HG03280 (cell line): ENCODE data around the gene DUSP19.
"Not testable (repeated sequence)": the region's sequence is repeated elsewhere in the genome, so short reads cannot be mapped to it uniquely, and the experiment has no call there.

Experiments used
- ATAC-seq: cut with Tn5 transposase; IDR thresholded peaks from one replicate; pipeline ENCODE4 v1.9.1; 2021; ENCODE audit warnings: mild to moderate bottlenecking, moderate library complexity; ENCODE audit not compliant: unreplicated experiment

Gene DUSP19, protein sequence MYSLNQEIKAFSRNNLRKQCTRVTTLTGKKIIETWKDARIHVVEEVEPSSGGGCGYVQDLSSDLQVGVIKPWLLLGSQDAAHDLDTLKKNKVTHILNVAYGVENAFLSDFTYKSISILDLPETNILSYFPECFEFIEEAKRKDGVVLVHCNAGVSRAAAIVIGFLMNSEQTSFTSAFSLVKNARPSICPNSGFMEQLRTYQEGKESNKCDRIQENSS

DNA sequence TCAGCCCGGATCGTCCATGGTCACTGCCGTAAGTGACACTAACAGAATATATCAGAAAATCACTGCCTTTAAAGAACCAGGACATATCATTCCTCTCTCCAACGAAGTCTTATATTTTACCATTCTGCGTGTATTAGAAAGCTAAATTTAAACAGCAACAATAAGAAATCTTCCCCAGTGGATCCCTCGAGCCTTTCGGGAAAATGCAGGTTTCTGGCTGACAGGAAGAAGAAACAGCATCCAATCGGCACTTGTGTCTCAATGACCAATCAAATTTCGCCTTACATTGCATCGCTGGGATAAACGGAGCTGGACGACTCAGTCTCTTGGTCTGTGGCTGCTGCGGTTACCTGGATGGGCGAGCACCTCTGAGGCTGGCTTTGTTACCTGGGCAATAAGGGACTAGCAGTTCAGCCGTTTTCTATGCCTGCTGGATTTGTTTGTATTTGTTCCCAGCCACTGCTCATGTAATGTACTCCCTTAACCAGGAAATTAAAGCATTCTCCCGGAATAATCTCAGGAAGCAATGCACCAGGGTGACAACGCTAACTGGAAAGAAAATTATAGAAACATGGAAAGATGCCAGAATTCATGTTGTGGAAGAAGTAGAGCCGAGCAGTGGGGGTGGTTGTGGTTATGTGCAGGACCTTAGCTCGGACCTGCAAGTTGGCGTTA, at the start of gene DUSP19:
Gene DUSP19, plus strand, starts transcription at position 284 of the 675 bp plus-strand sequence. Its CDS starts 187 bp downstream, at position 471.
- ATAC-seq, result peak; percentile 89

DNA sequence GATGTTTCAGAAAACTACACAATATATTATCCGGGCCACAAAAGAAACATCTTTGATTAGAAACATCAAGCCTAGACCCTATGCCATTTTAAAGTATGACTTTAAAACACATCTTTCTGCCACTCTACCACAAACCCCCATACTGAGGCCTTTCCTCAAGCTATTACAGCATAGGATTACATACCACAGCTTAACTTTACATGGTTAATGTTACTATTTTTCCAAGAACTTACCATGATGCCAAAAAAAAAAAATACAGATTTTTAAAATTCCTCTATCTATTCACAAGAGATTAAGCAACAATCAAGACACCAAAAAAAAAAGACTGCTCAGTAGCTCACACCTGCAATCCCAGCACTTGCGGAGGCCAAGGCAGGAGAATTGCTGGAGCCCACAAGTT, 49.3 kb upstream of the DUSP19 start:
- no peak for ATAC-seq

DNA sequence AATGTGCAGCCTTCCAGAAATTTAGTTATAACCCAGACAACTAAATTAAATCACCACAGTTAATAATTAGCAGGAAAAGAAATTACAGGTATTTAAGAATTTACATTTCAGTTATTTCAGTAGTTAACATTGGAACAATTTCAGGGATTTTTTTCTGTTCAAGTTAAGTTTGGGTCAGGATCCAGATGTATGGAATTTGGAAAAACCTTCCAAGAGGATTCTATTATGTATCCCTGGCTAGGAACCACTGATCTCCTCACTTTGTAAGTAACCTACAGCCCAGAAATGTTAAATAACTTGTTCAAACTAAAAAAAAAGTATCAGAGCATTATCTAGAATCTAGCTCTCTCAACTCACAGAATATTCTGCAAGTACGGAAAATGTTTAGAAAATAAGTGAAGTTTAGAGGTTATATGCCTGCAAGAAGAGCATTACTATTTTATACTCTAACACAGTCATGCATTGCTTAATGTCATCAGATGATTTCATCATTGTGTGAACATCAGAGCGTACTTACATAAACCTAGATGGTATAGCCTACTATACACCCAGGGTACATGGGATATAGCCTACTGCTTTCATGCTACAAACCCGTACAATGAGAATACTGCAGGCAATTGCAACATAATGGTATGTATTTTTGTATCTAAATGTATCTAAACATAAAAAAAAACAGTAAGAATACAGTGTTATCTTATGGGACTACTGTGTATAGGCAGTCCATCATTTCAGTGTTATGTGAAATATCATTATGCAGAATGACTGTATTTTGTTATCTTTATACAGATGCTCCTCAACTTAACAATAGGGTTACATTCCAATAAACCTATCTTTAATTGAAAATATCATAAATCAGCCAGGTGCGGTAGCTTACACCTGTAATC, 46.4 kb upstream of the DUSP19 start:
- ATAC-seq, result no peak

DNA sequence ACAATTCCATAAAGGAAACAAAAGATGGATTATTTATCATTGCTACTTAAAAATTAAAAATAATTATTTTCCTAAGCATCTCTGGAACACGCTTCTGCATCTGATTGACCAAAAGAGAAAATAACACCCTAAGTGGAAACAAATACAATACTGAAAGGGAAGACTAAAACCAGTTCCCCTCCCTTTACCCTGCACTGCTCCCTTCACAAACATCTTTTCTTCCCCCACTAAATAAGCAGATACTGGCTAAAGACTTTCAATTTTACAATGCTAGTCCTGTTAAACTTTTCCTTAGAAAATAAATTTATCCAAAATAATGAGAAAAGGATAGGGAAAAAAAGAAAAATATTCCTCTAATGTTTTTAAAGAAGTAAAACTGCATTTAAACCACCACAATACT, 44.6 kb upstream of the DUSP19 start:
- ATAC-seq, result no peak

DNA sequence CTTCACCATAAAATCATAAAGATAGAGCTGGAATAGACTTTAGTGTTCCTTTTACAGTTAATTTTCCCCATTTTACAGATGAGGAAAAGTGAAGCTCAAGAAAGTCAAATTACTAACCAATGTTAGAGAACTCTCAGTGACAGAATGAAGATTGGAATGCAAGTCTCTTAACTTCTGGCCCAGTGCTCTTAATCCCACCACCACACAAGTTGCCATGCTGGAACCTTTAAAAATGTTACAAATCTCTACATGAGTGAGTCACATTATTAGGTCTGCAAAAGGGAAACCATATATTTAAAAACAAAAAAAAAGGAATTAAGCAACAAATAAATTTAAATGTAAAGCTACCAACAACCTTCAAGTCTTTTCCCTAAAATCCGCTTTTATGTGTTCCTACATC, 43.7 kb upstream of the DUSP19 start:
- ATAC-seq, result no peak

DNA sequence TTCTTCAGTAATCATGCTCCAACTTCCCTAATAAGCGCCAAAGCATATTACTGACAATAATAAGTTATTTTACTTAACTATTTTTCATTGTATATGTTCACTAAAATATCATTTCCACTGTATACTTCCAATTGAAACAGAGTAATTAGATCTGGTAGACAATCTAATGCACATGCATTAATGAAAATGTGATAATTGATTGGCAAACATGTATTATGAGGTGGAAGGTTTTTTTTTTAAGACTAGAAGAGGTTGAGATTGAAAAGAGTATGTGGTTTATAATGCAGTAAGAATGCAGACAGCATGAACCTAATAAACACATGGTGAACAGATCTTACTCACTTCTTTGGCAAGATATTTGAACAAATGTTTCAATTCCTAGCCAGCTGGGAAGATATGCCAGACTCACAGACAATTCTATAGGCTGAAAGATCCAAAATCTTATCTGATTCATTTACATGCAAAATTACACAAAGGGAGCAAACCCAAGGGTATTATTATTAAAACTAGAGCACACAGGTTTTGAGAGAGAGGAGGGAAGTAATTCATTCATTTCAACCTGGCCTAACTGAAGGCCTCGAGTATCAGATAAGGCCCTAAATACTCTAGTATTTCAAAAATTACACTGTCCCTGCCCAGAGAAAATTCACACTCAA, 43.1 kb upstream of the DUSP19 start:
- ATAC-seq, result no peak

DNA sequence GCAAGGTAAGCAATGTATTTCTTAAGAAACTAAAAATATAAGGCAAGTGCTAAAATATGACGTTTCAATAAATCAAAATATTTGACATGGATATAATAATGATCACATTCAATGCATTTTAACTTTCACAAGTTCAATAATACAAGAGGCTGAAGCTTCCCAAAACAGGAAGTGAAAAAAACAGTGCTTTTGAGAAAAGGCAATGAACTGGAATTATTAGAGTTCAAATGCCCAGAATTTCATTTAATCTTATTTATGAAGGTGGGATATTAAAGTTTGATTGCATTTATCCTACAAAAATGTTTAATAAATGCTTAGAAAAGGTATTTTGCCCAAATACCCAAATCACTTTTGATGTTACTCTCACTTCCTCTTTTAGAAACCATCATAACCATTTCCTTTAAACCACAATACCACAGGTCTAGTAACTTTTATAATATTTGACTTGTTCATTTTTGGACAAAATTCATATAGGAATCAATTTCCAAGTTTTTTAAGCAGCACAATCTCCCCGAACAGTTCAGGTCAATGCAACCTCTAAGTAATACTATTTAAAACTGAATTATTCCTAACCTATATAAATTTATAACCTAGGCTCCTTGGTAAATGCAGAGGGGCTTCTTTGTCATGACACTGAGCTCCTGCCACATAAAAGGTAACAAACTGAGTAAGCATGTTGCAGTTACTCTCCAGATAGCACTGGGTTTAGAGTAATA, 42.4 kb upstream of the DUSP19 start:
- ATAC-seq, result peak; percentile 41

DNA sequence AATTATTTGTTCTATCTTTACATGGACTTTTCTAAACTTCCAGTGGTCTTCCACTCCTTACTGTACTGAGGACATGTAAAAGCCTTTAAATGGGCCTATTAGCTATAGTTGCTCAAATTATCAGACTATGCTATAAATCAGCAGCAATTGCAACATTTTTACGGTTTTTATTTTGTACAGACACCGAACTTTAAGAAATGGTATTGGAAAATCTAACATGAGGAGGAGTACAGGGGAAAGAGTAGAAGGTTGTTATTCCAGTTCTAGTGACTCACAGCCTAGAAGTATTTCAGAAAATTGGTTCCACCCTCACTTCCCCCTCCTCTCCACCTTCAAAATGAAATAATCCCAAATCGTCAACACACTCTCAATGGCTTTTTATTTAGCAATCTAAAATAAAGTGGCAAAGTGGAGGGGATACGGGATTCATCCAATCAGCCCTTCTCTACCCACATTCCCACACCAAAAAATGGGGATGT, 41.4 kb upstream of the DUSP19 start:
- ATAC-seq, result no peak

DNA sequence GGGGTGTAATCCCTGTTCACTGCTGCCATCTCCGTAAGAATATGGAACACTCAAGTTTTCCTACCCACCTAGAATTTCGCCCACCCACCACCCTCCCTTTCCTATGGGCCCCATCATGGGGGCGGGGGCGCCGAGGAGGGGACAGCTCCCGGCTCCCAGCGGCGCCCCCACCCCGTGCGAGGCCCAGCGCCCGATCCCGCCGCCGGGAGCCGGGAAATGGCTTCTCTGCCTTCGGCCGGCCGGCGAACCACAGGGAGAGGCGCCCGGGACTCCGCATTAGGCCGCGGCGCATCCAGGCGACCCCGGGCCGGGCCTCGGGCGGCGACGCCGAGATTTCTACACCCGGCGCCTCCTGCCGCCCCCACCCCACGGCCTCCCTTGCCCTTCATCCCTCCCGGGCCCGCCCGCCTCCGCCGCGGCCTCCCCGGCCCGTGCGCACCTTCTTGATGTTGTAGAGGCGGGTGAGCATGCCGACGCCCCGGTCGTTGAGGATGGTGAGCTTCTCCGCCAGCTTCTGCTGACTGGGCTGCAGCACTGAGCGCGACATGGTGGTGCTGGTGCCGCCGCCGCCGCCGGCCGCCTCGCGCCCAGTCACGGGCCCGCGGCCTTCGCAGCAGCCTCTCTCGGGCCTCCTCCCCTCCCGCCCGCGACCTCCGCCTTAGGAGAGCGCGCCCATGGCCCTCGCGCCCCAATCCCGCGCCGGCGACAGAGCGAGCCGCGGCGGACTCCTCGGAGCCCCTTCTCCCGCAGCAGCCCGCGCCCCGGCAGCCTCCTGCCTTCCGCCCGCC, 40.8 kb upstream of the DUSP19 start:
- peak; percentile 50 for ATAC-seq

DNA sequence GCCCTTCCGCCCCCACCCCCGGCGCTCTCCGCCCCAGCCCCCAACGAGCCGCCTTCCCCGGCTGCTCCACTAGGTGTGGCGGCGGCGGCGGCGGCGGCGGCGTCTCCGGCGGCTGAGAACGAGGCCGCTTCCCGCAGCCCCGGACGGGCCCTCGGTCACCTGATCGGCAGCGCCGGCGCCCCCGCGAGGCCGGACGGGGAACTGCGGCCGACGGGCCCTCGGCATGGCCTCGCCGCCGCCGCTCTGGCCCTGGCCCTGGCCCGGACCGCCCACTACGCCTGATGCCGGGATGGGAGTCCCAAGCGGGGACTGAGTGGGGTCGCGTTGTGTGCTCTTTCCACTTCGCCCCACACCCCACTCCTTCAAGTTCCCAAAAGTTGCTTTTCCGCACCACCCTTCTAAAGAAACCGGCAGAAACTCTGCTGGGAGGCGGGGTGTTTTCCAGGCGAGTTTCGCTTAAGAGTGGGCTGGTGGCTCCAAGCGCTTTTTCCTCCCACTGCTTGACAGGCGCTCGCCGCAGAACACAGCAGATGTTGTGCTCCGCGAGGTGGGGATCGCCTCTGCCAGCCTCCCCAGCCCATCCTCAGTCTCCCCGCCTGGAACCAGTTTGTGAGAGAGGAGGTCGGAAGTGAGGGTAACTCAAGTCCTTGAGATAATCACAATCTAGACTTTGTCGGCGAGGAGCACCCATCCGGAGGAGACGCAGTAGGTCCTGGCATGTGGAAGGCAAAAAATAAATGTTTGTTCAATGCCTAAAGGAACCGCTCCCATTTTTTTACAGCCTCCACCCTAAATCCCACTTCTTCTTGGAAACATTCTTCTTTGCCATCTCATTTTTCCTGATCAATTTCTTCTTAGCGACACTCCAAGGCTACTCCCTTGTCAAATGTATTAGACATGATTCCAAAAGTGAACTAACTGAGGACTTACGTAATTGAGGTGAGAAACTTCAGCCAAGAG, 39.9 kb upstream of the DUSP19 start, which contains the start of gene NCKAP1:
Gene NCKAP1, minus strand, starts transcription at position 117 of the 960 bp plus-strand sequence. CDS start 358 bp downstream, outside the sequence.
- peak; percentile 84 for ATAC-seq

DNA sequence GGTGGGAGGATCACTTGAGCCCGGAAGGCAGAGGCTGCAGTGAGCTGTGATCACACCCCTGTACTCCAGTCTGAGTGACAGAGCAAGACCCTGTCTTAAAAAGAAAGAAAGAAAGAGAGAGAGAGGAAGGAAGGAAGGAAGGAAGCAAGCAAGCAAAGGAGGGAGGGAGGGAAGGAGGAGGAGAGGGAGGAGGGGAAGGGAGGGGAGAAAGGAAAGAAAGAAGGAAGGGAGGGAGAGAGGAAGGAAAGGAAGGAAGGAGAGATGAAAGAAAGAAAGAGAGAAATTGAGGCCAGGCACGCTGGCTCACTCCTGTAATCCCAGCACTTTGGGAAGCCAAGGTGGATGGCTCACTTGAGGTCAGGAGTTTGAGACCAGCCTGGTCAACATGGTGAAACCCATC, 37.9 kb upstream of the DUSP19 start:
- no peak for ATAC-seq

DNA sequence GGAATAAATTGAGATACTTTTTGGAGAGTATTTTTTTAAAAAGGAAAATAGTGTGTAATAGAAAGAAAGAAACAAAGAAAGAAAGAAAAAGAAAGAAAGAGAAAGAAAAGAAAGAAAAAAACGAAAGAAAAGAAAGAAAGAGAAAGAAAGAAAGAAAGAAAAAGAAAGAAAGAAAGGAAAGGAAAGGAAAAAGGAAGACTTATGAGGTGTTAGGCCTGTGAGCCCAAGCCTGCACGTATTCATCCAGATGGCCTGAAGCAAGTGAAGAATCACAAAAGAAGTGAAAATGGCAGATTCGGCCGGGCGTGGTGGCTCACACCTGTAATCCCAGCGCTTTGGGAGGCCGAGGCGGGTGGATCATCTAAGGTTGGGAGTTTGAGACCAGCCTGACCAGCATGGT, 35.0 kb upstream of the DUSP19 start:
- not testable (repeated sequence) for ATAC-seq

DNA sequence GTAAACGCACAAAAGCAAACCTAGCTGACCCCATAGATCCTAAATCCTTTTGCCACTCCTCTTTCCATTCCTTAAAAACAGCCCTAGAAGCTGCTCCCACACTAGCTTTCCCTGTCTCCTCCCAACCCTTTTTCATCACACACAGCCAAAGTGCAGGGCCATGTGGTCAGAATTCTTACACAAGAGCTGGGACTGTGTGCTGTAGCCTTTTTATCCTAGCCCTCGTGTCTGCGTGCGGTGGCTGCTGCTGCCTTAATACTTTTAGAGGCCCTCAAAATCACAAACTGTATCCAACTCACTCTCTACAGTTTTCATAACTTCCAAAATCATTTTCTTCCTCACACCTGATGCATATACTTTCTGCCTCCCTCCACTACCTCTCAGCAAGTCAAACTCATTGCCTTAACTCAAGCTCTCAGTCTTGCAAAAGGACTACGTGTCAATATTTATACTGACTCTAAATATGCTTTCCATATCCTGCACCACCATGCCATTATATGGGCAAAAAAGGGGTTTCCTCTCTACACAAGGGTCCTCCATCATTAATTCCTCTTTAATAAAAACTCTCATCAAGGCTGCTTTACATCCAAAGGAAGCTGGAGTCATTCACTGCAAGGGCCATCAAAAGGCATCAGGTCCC, 30.9 kb upstream of the DUSP19 start:
- not testable (repeated sequence) for ATAC-seq

DNA sequence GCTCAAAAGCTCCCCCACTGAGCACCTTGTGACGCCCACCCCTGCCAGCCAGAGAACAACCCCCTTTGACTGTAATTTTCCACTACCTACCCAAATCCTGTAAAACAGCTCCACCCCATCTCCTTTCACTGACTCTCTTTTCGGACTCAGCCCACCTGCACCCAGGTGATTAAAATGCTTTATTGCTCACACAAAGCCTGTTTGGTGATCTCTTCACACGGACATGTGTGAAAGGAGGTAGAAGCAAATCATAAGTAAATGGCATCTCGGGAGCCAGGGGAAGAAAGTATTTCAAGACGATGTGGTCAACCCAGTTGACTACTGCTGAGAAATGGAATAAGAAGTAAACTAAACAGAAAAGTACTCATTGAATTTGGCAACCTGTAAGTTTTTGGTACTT, 29.1 kb upstream of the DUSP19 start:
- no peak for ATAC-seq

DNA sequence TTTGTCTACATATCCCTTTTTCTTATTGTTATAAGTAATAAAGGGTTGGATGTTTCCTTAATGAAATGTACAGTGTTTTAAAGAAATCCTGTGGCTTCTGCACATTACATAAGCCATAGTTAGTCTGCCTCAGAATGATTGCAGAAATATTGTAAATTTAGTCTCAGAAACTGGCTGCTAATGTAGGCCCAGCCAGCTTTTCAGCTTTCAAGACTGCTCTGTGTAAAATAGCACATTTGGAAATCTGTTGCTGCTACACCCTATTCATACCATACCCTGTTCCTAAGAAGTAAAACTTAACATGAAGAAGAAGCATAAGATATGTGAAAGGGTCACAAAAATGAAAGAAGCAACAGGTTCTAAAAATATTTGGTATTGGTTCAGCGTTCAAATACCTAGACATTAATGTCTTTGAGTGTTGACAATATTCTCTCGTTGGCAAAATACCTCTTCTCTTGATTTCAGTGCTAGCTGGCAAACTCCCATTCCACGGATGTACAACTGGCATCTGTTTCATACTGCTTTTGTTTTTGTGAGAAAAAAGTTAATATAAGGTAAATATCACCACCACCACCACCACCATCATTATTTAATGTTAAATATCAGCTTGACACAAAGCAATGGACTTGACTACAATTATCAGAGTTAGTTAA, 21.1 kb upstream of the DUSP19 start:
- peak; percentile 56 for ATAC-seq

DNA sequence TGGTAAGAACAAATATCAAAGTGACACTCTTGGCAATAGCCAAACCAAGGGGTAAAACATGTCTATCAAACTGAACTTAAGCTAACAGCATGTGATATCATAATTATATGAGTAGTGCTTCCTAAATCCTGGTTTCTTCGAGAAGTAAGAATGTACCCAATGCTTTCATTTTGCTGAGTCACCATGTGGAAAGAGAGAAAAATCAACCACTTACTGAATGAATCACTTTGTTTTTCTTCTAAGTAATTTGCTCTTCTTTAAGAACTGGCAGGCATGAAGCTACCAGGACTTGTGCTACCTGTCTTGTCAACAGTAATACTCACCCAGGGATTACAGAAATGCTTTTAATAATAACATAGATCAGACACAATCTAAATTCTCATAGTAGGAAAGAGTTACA, 19.0 kb upstream of the DUSP19 start:
- no peak for ATAC-seq

DNA sequence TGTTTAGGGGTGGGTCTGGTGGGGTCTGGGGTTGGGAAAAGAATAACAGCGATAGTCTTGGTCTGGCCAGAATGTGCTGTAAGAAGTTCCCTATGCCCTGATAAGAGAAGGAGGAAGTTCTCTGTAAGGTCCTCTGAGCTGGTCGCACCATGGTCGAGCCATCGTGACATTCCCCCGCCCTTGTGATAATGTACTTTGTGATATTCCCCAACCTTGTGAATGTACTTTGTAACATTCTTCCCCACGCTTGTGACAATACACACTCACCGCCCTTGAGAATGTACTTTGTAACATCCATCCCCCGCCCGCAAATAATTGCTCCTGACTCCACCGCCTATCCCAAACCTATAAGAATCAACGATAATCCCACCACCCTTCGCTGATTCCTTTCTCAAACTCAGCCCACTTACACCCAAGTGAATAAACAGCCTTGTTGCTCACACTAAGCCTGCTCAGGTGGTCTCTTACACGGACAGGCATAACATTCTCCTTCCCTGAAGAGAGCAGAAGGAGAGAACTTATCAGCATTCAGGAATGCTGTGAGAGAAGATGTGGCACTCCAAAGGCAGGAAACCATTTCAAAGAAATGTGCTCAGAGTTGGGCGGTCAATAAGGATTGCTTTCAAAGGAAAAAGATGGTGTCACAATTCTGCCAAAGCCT, 17.8 kb upstream of the DUSP19 start:
- no peak for ATAC-seq
